ENCODE data around the gene KEL. TPM values are rescaled to one million over a fixed set of nuclear protein-coding genes. Genes with fewer than 3 reads are reported as not detected.

Gene KEL
- total RNA-seq, 1 experiment from 2014 or later = 0.69 TPM

- peaks cover 7% of the 10 kb centered on the region; the same call in 1 of the 2 replicates for H3K9me3 ChIP-seq (replicated peaks)
- no peaks in the 10 kb centered on the region for H3K4me1 ChIP-seq
- H3K27me3 ChIP-seq = peaks cover 2% of the 10 kb centered on the region; the same call in 1 of the 2 replicates
- H3K4me3 ChIP-seq = no peak overlapping the region
- H3K36me3 ChIP-seq = no peaks in the 10 kb centered on the region
- no peak for DNase-seq
- H3K27ac ChIP-seq = no peak overlapping the region
These were observed 56.4 kb downstream of the KEL start for GRCh38 chr7:142905759-142906158.

DNA sequence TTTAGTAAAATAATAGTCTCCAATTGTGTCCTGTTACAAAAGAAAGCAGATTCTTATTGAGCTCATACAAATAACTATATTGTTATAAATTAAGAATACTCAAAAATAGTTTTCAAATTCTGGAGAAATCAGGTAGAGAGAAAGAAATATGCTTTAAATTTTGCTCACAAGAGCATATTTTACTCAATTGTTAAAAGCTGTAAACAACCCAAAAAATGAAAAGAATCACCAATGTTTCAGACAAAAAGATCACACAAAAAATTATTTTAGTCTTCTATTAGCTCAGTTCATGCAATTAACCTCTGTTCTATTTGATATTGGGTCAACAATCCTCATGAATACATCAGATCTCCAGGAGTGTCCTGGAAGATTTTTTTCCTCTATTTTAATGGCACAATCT lies 58.0 kb downstream of the KEL start:
- no peaks in the 10 kb centered on the region for H3K27me3 ChIP-seq
- no peaks in the 10 kb centered on the region for H3K4me1 ChIP-seq
- no peaks in the 10 kb centered on the region for H3K36me3 ChIP-seq
- peaks cover 7% of the 10 kb centered on the region; the same call in 1 of the 2 replicates for H3K9me3 ChIP-seq (replicated peaks)
- DNase-seq = no peak
- H3K4me3 ChIP-seq = no peak overlapping the region
- no peak overlapping the region for H3K27ac ChIP-seq

GRCh38 chr7:142901426-142902259 lies 60.5 kb downstream of the KEL start:
- H3K27me3 ChIP-seq = no peaks in the 10 kb centered on the region; the same call in 1 of the 2 replicates
- no peak overlapping the region for H3K27ac ChIP-seq
- H3K9me3 ChIP-seq (replicated peaks) = peaks cover 7% of the 10 kb centered on the region; the same call in 1 of the 2 replicates
- DNase-seq = no peak
- no peak overlapping the region for H3K4me3 ChIP-seq
- H3K36me3 ChIP-seq = no peaks in the 10 kb centered on the region
- no peaks in the 10 kb centered on the region for H3K4me1 ChIP-seq

DNA sequence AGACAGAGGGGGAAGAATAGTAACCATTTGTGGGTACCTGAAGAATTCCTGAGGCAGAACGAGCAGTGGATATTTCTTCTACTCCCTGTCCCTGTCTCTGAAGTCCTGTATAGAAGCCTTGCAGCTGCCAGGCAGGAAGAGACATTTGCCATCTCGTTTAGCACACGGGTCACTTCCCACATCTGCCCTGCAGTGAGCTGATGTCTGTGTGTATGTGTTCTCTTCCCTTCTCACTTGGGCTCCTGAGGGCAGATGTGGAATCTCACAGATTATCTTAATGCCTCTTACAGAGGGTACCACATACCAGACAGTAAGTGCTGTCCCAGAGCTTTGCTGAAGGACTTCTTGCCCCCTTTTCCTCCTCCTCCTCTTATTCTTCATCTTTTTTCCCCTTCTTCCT lies 62.5 kb downstream of the KEL start:
- no peaks in the 10 kb centered on the region for H3K36me3 ChIP-seq
- no peak overlapping the region for H3K27ac ChIP-seq
- H3K4me1 ChIP-seq = no peaks in the 10 kb centered on the region
- peaks cover 3% of the 10 kb centered on the region; the same call in 1 of the 2 replicates for H3K27me3 ChIP-seq
- no peaks in the 10 kb centered on the region for H3K9me3 ChIP-seq (replicated peaks)
- no peak overlapping the region for H3K4me3 ChIP-seq
- no peak for DNase-seq

DNA sequence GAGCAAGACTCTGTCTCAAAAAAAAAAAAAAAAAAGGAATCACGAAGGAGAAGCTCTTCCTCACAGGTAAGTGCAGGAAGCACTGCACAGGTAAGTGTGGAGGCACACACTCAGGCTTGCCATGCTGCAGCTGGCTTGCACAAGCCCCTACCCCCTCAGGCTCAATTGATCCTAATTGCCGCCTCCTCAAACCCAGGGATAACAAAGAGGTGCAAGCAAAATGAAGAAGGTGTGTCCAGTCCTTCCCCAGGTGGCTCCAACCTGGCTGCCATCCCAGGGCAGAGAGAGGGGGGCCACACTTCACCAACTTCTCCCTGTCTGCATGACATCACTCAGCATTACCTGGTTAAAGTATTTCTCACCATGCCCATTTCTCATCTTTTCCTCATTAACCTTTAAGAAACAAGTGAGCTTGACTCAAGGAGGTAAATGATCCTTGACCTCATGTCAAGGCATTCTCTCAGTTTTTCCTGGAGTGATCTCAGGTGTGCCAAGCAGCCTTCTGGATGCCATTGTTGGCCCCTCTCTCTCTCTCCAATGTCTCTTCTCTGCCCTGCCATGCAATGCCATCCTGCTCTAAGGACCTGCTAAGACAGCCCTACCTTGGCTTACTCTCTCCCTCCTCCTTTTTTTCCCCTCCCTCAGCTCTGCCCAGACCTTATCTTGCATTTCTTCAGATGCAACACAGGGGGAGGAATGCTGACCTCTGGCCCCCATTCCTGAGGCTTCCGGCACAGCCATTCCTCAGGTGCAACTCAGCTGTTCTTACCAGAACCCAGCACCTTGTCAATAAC lies 63.6 kb downstream of the KEL start:
- no peak overlapping the region for H3K27ac ChIP-seq
- no peak overlapping the region for H3K4me3 ChIP-seq
- H3K4me1 ChIP-seq = no peaks in the 10 kb centered on the region
- H3K36me3 ChIP-seq = no peaks in the 10 kb centered on the region
- no peak for DNase-seq
- no peaks in the 10 kb centered on the region for H3K9me3 ChIP-seq (replicated peaks)
- H3K27me3 ChIP-seq = peaks cover 3% of the 10 kb centered on the region; the same call in 1 of the 2 replicates

DNA sequence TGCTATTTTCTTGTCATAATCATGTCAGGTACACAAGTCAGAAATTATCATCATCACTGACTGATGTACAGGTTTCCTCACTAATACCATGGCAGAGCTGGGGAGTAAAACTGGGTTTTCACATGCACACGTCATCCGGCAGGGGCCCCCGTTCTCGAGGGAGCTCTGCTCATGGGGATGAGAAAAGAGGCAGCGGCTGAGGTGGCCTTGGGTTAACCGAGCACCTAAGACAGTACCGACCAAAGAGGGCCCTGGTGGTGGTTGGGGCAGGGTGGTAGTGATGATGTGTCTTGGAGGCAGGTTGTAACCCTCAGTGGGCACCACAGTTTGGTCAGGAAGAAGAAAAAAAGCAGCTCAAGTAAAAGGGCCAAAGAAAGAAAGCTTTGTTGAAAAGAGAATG lies 64.5 kb downstream of the KEL start:
- DNase-seq = no peak
- Histone ChIP-seq H3K27ac (no peak overlapping the region), H3K4me1 (no peaks in the 10 kb centered on the region), H3K27me3 (peaks cover 3% of the 10 kb centered on the region; the same call in 1 of the 2 replicates), H3K9me3 (replicated peaks) (no peaks in the 10 kb centered on the region), H3K36me3 (no peaks in the 10 kb centered on the region), H3K4me3 (no peak overlapping the region)

GRCh38 chr7:142896741-142897379 lies 65.3 kb downstream of the KEL start:
- Histone ChIP-seq H3K4me3 (no peak overlapping the region), H3K27ac (no peak overlapping the region), H3K36me3 (no peaks in the 10 kb centered on the region), H3K9me3 (replicated peaks) (no peaks in the 10 kb centered on the region), H3K4me1 (no peaks in the 10 kb centered on the region), H3K27me3 (peaks cover 3% of the 10 kb centered on the region; the same call in 1 of the 2 replicates)
- no peak for DNase-seq

DNA sequence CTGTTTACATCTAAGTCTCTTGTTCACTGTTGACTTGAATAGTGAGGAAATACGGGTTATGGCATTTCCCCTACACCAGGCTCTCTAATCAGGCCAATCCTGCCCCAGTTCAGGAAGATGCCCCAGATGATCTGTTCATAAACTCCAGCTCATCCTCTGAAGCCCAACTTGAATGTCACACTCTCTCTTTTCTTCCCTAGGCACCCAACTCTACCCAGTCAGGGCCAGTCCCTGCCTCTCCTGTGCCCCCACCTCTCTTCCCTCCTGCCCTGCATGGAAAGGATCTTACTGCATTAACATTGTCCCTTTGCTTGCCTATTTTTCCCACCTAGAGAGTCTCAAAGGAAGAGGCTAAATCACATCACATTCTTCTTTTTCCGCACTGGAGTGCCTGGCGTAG lies 66.0 kb downstream of the KEL start:
- Histone ChIP-seq H3K4me1 (no peaks in the 10 kb centered on the region), H3K27me3 (peaks cover 3% of the 10 kb centered on the region; the same call in 1 of the 2 replicates), H3K36me3 (no peaks in the 10 kb centered on the region), H3K9me3 (replicated peaks) (no peaks in the 10 kb centered on the region), H3K4me3 (no peak overlapping the region), H3K27ac (no peak overlapping the region)
- no peak for DNase-seq

DNA sequence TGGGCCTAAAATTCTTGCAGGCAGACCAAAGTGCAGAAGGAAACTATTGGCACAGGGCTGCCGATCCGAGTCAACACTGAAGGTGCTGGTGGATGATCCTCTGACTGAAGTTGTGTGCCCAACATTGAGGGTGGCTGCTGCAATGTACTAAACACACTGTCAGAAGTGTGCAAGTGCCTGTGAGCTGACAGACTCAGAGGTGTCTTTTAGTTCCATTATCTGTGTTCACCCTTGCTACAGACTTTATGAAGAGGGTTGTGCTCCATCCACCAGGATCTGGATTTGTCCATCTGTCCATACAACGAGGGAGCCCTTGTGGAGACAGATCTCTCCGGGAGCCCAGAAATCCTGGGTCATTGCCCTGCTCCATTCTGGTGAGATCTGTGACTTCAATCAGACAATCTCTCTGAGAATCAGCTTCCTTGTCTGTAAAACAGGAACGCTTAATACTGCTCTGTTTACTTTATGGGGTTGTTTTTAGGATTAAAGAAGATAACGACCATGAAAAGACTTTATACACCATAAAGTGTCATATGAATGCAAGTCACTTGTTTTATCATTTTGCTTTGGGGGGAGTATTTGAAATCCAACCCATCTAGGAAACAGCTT lies 67.1 kb downstream of the KEL start:
- Histone ChIP-seq H3K27ac (no peak overlapping the region), H3K36me3 (no peaks in the 10 kb centered on the region), H3K4me1 (no peaks in the 10 kb centered on the region), H3K4me3 (no peak overlapping the region), H3K9me3 (replicated peaks) (no peaks in the 10 kb centered on the region), H3K27me3 (peaks cover 3% of the 10 kb centered on the region; the same call in 1 of the 2 replicates)
- no peak for DNase-seq

DNA sequence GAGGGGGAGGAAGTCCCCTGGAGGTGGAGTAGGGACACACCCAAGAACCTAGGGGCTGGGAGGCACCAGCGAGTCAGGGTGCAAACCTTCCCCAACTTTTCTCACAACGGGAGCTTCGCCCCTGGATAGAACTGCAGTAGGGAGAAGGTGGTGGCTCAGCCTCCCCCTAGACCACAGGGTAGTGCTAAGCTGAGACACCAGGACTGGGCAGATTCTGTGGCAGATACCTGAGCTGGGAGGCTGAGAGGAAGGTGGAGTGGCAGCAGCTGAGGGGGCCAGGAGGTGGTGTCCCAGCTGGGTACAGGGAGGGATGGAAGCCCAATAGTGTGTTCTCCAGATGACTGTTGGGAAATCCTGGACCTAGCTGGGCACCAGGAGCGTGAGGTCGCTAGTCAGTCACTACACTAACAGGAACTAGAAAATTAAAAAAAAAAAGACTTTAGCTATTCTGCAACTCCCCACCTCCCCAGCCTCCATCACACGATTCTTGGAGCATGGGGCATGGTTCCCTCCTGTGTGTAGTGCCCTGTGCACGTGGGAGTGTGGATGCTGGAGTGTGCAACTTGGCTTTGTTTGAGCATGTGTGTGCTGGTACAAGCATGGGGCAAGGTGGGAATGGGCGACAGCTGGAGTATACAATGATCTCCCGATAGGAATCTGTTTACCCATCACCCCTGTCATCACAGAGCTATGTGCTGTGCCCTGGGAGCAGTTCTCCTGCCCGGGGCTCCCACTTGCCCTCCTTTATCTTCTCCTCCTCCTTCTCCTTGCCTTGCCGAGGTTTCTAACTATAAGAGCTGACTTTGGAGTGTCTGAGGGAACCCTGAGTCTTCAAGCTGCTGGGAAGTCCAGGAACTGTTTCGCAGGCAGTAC lies 67.8 kb downstream of the KEL start:
- no peak overlapping the region for H3K27ac ChIP-seq
- no peaks in the 10 kb centered on the region for H3K9me3 ChIP-seq (replicated peaks)
- H3K27me3 ChIP-seq = peaks cover 3% of the 10 kb centered on the region; the same call in 1 of the 2 replicates
- no peak for DNase-seq
- H3K4me1 ChIP-seq = no peaks in the 10 kb centered on the region
- H3K4me3 ChIP-seq = no peak overlapping the region
- no peaks in the 10 kb centered on the region for H3K36me3 ChIP-seq

GRCh38 chr7:142892951-142893350 lies 69.2 kb downstream of the KEL start:
- no peak overlapping the region for H3K27ac ChIP-seq
- H3K36me3 ChIP-seq = no peaks in the 10 kb centered on the region
- no peak for DNase-seq
- no peaks in the 10 kb centered on the region for H3K9me3 ChIP-seq (replicated peaks)
- no peaks in the 10 kb centered on the region for H3K4me1 ChIP-seq
- H3K27me3 ChIP-seq = peaks cover 3% of the 10 kb centered on the region; the same call in 1 of the 2 replicates
- no peak overlapping the region for H3K4me3 ChIP-seq

DNA sequence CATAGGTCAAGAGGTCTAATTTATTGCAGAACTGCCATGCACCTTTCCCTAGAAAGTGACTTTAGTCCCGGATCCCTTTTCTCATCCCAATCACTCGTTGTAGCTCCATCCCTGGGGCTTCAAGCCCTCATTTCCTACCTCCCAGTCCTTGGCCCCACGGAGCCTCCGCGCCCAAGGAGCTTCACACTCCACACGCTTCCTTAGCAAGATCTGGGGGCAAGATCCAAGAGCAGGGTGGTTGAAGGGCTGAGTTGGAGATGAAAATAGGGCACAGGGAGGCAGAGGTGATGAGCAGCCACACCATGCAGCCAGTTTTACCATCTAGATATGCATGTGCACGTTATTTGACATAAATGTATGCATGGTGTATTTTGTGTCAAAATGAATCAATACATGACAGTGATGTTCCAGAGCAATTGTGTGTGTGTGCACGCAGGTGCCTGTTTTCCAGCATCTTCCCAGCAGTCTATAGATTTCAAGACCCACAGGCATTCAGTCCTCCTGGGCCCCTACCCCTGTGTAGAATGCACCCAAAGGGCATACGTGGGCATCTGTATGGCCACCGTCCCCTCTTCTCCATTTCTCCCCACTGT lies 70.6 kb downstream of the KEL start:
- peaks cover 3% of the 10 kb centered on the region; the same call in 1 of the 2 replicates for H3K27me3 ChIP-seq
- no peaks in the 10 kb centered on the region for H3K36me3 ChIP-seq
- DNase-seq = no peak
- no peaks in the 10 kb centered on the region for H3K9me3 ChIP-seq (replicated peaks)
- H3K27ac ChIP-seq = no peak overlapping the region
- H3K4me1 ChIP-seq = no peaks in the 10 kb centered on the region
- no peak overlapping the region for H3K4me3 ChIP-seq

Measured in SJCRH30 (cell line).